ENCODE data around the gene PLPPR4. TPM values are rescaled to one million over a fixed set of nuclear protein-coding genes. Genes with fewer than 3 reads are reported as not detected.

Gene PLPPR4
- polyA plus RNA-seq, 6 donors from 2014 or later, result not detected

DNA sequence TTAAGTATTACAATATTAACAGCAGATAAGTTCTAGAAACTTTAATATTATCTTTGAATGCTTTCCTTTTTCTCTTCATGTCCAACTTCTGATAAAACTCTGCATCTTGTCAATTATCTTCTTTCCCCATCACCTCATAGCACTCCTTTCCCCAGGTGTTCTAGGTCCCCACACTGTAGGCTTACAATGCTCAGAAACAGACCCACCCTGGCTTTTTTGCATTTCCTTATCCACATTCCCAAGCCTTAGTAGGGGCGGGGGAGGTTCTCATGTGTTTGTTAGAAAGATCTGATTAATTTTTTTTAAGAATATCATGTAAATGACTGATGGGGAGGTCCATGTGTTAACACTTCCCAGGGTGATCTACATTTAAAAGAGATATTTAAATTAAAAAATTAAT is 63.9 kb downstream of the PLPPR4 start:
- Mint-ChIP-seq H3K4me3 (no peak overlapping the region), H3K27ac (no peak overlapping the region), H3K36me3 (no peaks in the 10 kb centered on the region), H3K27me3 (peaks cover 0 to 4% (median 0%) of the 10 kb centered on the region in 3 donors), H3K4me1 (no peaks in the 10 kb centered on the region), H3K9me3 (peaks cover 0 to 7% (median 0%) of the 10 kb centered on the region in 7 donors)
- ATAC-seq (ENCODE audit: low read depth in 2 of 2) (no peak), DNase-seq (no peak)

DNA sequence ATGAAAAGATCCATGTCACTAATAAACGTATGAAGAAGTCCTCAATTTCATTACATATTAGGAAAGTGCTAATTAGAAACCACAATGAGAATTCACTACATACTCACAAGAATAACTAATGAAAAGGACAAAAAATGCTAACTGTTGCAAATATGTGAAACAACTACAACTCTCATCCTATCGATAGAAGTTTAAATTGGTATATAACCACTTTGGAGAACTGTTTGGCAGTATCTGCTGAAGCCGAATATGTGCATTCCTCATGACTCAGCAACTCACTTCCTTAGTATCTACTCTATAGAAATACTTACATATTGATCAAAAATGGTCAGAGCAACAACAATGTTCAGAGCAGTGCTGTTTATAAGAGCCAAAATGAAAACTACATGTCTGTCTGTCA is 66.8 kb downstream of the PLPPR4 start:
- Mint-ChIP-seq H3K27ac (no peak overlapping the region), H3K36me3 (no peaks in the 10 kb centered on the region), H3K27me3 (peaks cover 0 to 4% (median 0%) of the 10 kb centered on the region in 3 donors), H3K4me3 (no peak overlapping the region), H3K4me1 (no peaks in the 10 kb centered on the region), H3K9me3 (peaks cover 0 to 7% (median 0%) of the 10 kb centered on the region in 7 donors)
- DNase-seq, result no peak
- no peak for ATAC-seq (ENCODE audit: low read depth in 2 of 2)

DNA sequence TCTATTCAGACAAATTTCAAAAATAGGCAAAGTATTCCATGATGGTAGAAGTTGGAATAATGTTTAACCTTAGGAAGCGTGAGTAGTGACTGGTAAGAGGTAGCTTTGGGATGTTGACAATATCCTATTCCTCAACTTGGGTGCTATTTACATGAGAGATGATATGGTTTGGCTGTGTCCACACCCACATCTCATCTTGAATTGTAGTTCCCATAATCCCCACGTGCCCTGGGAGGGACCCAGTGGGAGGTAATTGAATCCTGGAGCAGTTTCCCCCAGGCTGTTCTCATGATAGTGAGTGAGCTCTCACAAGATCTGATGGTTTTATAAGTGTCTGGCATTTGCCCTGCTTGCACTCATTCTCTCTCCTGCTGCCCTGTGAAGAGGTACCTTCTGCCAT is 67.3 kb downstream of the PLPPR4 start:
- Mint-ChIP-seq H3K27ac (no peak overlapping the region), H3K4me1 (no peaks in the 10 kb centered on the region)
- no peak for ATAC-seq (ENCODE audit: low read depth in 2 of 2)

DNA sequence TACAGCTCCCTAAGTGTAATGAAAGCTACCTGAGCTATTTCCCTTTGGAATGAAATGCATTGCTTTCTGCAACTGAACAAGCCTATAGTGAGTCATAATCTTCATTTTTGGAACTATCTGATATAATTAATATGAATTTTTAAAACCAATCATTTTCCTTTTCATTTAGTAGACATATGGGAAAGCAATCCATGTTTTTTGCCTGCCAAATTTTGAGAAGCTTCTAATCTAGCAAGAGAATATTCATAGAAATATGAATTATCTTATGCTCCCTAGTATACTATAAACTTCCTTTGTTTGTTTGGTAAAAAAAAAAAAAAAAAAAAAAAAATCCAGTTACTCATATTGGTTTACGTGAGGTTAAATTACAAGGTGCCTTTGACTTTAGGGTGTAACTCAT is 68.3 kb downstream of the PLPPR4 start:
- H3K4me3 Mint-ChIP-seq, result no peak overlapping the region
- no peaks in the 10 kb centered on the region for H3K36me3 Mint-ChIP-seq
- DNase-seq (no peak), ATAC-seq (ENCODE audit: low read depth in 2 of 2) (no peak)
- peaks cover 0 to 7% (median 0%) of the 10 kb centered on the region in 7 donors for H3K9me3 Mint-ChIP-seq
- no peak overlapping the region for H3K27ac Mint-ChIP-seq
- no peaks in the 10 kb centered on the region for H3K4me1 Mint-ChIP-seq
- peaks cover 0 to 4% (median 0%) of the 10 kb centered on the region in 3 donors for H3K27me3 Mint-ChIP-seq

More for the DNA sequence above, 67.3 kb downstream of the PLPPR4 start:
- H3K27me3 Mint-ChIP-seq, result peaks cover 0 to 4% (median 0%) of the 10 kb centered on the region in 3 donors
- no peaks in the 10 kb centered on the region for H3K36me3 Mint-ChIP-seq
- H3K4me3 Mint-ChIP-seq, result no peak overlapping the region
- DNase-seq, result no peak
- H3K9me3 Mint-ChIP-seq, result peaks cover 0 to 7% (median 0%) of the 10 kb centered on the region in 7 donors

DNA sequence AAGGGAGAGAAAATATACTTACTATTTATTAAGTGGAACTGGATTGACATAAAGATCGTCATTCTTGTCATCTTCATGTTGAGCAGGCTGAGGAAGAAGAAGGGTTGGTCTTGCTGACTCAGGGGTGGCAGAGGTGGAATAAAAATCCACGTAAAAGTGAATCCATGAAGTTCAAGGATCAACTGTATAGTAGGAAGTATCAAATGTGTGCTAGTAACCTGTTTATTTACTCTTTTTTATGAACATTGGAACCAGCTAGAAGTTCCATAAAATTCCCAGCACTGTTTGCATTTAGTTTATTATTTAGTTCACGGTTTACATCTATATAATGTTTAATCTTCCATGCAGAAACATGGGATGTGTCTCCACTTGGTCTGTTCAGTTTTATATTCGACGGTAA is 70.7 kb downstream of the PLPPR4 start:
- ATAC-seq (ENCODE audit: low read depth in 2 of 2), result no peak
- no peaks in the 10 kb centered on the region for H3K4me1 Mint-ChIP-seq

DNA sequence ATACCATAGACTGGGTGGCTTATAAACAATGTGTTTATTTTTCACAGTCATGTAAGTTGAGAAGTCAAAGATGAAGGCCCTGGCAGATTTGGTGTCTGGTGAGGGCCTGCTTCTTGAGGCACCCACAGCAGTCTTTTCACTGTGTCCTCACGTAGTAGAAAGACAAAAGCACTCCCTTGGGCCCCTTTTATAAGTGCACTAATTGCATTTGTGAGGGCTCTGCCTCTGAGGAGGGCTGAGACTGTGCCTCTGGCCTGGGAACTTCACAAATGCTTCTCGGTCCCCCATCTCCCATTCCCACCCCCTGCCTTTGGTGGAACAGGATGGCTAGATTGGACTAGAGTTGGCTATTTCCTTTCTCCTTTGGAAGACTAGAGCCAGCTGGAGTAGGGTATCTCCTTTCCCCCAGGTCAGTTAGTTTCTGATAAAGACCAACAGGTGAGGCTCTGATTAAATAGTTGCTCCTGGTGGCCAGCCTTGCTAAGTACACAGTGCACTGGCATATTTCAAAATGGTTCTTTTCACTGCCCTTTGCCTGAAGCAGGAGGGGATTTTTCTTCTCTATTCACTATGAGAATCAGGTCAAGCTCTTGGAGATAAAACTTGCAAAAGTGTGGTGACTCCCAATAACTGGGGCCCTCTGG is 82.9 kb downstream of the PLPPR4 start:
- ATAC-seq (ENCODE audit: low read depth in 2 of 2), result no peak

More for the DNA sequence above, 70.7 kb downstream of the PLPPR4 start:
- no peak overlapping the region for H3K4me3 Mint-ChIP-seq
- H3K9me3 Mint-ChIP-seq, result peaks cover 0 to 7% (median 2%) of the 10 kb centered on the region in 7 donors
- H3K27ac Mint-ChIP-seq, result no peak overlapping the region
- no peaks in the 10 kb centered on the region for H3K36me3 Mint-ChIP-seq
- DNase-seq, result no peak
- H3K27me3 Mint-ChIP-seq, result no peaks in the 10 kb centered on the region

DNA sequence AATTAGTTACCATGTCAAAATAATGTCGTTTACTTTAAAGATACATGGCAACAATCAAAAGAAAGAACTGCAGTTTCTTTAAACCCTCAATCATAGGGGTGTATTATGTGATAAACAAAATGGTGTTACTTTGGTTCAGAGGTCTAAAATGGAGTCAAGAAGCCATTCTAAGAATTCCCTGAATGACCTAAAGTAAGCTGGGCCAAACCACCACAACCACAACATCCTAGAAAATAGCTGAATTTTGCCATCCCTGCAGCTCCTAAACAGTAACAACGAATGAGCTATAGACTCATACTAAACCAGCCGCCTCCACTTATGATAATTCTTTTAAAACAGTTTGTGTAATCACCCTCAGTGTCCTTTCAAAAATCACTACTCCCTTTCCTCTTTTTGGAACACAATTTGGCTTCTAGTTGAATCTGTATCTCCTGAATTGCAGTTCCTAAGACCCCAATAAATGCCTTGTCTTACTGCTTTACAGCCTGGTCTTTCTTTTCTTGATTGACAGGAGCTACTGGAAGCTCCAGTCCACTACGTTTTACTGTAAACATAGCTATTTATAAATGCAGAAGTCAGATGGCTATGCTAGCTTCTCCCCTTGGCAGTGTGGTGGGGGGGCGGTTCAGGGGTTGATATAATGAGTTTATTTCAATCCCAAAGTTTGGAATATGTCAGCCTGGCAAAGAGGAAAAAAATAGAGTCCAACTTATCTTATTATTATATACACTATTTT is 84.3 kb downstream of the PLPPR4 start:
- Mint-ChIP-seq H3K27me3 (no peaks in the 10 kb centered on the region), H3K27ac (no peak overlapping the region), H3K36me3 (no peaks in the 10 kb centered on the region), H3K4me1 (no peaks in the 10 kb centered on the region), H3K4me3 (no peak overlapping the region), H3K9me3 (peaks cover 0 to 5% (median 0%) of the 10 kb centered on the region in 7 donors)
- no peak for DNase-seq
- ATAC-seq (ENCODE audit: low read depth in 2 of 2), result no peak

More for the DNA sequence above, 82.9 kb downstream of the PLPPR4 start:
- H3K36me3 Mint-ChIP-seq, result no peaks in the 10 kb centered on the region
- DNase-seq, result no peak
- no peaks in the 10 kb centered on the region for H3K27me3 Mint-ChIP-seq
- no peak overlapping the region for H3K4me3 Mint-ChIP-seq
- peaks cover 0 to 11% (median 3%) of the 10 kb centered on the region in 7 donors for H3K9me3 Mint-ChIP-seq
- no peak overlapping the region for H3K27ac Mint-ChIP-seq
- no peaks in the 10 kb centered on the region for H3K4me1 Mint-ChIP-seq

DNA sequence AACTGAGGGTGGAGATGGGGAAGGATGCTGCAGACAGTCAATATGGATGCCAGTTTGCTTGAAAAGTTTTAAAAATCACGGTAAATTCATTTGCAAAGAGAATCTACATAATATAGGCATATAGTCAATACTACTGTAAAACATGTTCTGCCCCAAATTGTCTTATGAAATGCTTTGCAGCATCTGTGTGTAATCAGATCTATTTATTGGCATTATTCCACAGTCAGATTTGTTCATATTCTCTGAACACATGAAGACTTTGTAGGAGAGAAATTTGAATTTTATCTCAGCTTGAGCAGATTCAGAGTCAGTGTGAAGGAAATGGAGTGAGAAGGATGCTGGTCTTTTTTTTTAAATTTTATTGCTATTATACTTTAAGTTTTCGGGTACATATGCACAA is 88.5 kb downstream of the PLPPR4 start:
- DNase-seq (no peak), ATAC-seq (ENCODE audit: low read depth in 2 of 2) (no peak)
- H3K27ac Mint-ChIP-seq, result no peak overlapping the region
- H3K27me3 Mint-ChIP-seq, result no peaks in the 10 kb centered on the region
- H3K9me3 Mint-ChIP-seq, result peaks cover 0 to 5% (median 0%) of the 10 kb centered on the region in 7 donors
- H3K4me1 Mint-ChIP-seq, result no peaks in the 10 kb centered on the region
- no peak overlapping the region for H3K4me3 Mint-ChIP-seq
- H3K36me3 Mint-ChIP-seq, result no peaks in the 10 kb centered on the region

DNA sequence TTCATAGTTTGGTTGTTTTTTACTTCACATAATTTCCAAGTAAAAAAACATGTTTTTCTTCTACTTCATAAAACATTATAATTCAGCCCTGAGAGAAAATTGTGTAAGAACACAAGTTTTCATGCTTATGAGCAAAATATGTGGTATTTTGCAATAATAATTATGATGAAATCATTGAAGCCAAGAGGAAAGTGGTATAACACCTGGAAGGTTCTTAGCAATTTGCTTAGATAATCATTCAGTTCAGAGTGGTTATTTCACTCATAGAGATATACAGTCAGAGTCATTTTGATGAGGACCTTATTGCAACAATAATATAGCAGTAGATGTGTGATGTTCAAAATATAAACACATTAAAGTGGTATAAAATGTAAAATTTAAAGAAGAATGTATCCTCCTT is 94.5 kb downstream of the PLPPR4 start:
- peaks cover 0 to 8% (median 0%) of the 10 kb centered on the region in 7 donors for H3K9me3 Mint-ChIP-seq
- ATAC-seq (ENCODE audit: low read depth in 2 of 2) (no peak), DNase-seq (no peak)
- H3K36me3 Mint-ChIP-seq, result no peaks in the 10 kb centered on the region
- H3K27me3 Mint-ChIP-seq, result no peaks in the 10 kb centered on the region
- no peak overlapping the region for H3K27ac Mint-ChIP-seq
- H3K4me1 Mint-ChIP-seq, result no peaks in the 10 kb centered on the region
- no peak overlapping the region for H3K4me3 Mint-ChIP-seq

All from naive B cell (primary cell).